CD4-positive, CD25-positive, alpha-beta regulatory T cell (primary cell): ENCODE measurements around the gene GRXCR2. TPM values are rescaled to one million over a fixed set of nuclear protein-coding genes. Genes with fewer than 3 reads are reported as not detected.
"Not testable (repeated sequence)": the region's sequence is repeated elsewhere in the genome, so short reads cannot be mapped to it uniquely, and the experiment has no call there.

Experiments
- ATAC-seq, 2 donors: fragments of 150-1000 bp; cut with Tn5 transposase; one replicate each; pipeline ENCODE4 v1.10.0; 2021; ENCODE audit warnings: low read depth in 2 of 2, moderate number of reproducible peaks in 2 of 2, moderate library complexity in 1 of 2
- DNase-seq, 3 donors: peaks; one replicate each; pipeline versions ENCODE4 v3.0.0 to v3.0.0-alpha.2; 2012 to 2022; ENCODE audit warnings: mixed read lengths in 1 of 3
- H3K27ac ChIP-seq: one replicate; pipeline ENCODE4 v1.7.0; 2013; ENCODE audit warnings: mild to moderate bottlenecking, low read length; ENCODE audit not compliant: insufficient read depth, poor library complexity, severe bottlenecking
- H3K27me3 ChIP-seq: one replicate; pipeline ENCODE4 v1.7.0; 2013; ENCODE audit warnings: low read length; ENCODE audit not compliant: control insufficient read depth, insufficient read depth
- H3K36me3 ChIP-seq: one replicate; pipeline ENCODE4 v1.7.0; 2013; ENCODE audit warnings: mild to moderate bottlenecking, low read length, moderate library complexity; ENCODE audit not compliant: control insufficient read depth, insufficient read depth
- H3K4me1 ChIP-seq: 2 replicates; pipeline ENCODE4 v1.7.0; 2013; ENCODE audit warnings: mild to moderate bottlenecking, low read length; ENCODE audit not compliant: insufficient read depth, control insufficient read depth, poor library complexity, severe bottlenecking
- H3K4me3 ChIP-seq: one replicate; pipeline ENCODE4 v1.7.0; 2013; ENCODE audit warnings: low read depth, mild to moderate bottlenecking, low read length, moderate library complexity
- H3K9me3 ChIP-seq, 2 experiments: 1 replicate in 1 of 2; 2 replicates in 1 of 2; pipeline ENCODE4 v1.7.0; 2013; ENCODE audit warnings: low read length in 2 of 2, mild to moderate bottlenecking in 1 of 2, moderate library complexity in 1 of 2; ENCODE audit not compliant: control insufficient read depth in 2 of 2
- H3K27ac Mint-ChIP-seq, 3 donors: one replicate each; pipeline ENCODE4 v1.8.0; 2020 to 2022; ENCODE audit warnings: mild to moderate bottlenecking in 3 of 3, mixed read lengths in 3 of 3, moderate library complexity in 2 of 3
- H3K27me3 Mint-ChIP-seq: one replicate; pipeline ENCODE4 v1.8.0; 2022; ENCODE audit warnings: mild to moderate bottlenecking, mixed read lengths
- H3K36me3 Mint-ChIP-seq: one replicate; pipeline ENCODE4 v1.8.0; 2020; ENCODE audit warnings: mixed read lengths
- H3K4me1 Mint-ChIP-seq, 4 donors: one replicate each; pipeline ENCODE4 v1.8.0; 2020 to 2022; ENCODE audit warnings: mixed read lengths in 4 of 4, mild to moderate bottlenecking in 1 of 4
- H3K4me3 Mint-ChIP-seq, 4 donors: one replicate each; pipeline ENCODE4 v1.8.0; 2020 to 2022; ENCODE audit warnings: mild to moderate bottlenecking in 4 of 4, mixed read lengths in 4 of 4, moderate library complexity in 3 of 4
- H3K9me3 Mint-ChIP-seq, 7 donors: one replicate each; pipeline ENCODE4 v1.8.0; 2020 to 2022; ENCODE audit warnings: mixed read lengths in 7 of 7, mild to moderate bottlenecking in 3 of 7, moderate library complexity in 2 of 7
- polyA plus RNA-seq, 4 donors: library from polyadenylated mRNA; unstranded; fragments of 300-500 nt; fragmentation: Illumina TruSeq; gene quantifications; one replicate each; pipeline ENCODE4 v1.2.3, GENCODE V29; 2021
- total RNA-seq: library from RNA; stranded (reverse); gene quantifications from one replicate; pipeline ENCODE4 v1.2.3, GENCODE V29; 2022

Gene GRXCR2
- total and polyA plus RNA-seq, 5 donors from 2014 or later = 0.18 TPM; not detected in 4

GRCh38 chr5:145887217-145887616 is 14.4 kb upstream of the GRXCR2 start:
- Histone ChIP-seq H3K27ac (no peak overlapping the region), H3K36me3 (no peaks in the 10 kb centered on the region), H3K4me1 (no peaks in the 10 kb centered on the region), H3K9me3 (peaks cover 3 to 6% of the 10 kb centered on the region in 2 experiments), H3K27me3 (peaks cover 13% of the 10 kb centered on the region), H3K4me3 (no peak overlapping the region)
- no peaks in the 10 kb centered on the region for H3K36me3 Mint-ChIP-seq
- H3K9me3 Mint-ChIP-seq = peaks cover 0 to 15% (median 0%) of the 10 kb centered on the region in 7 donors
- no peak overlapping the region for H3K4me3 Mint-ChIP-seq
- peaks cover 27% of the 10 kb centered on the region for H3K27me3 Mint-ChIP-seq
- ATAC-seq (no peak), DNase-seq (no peak)
- H3K27ac Mint-ChIP-seq = no peak overlapping the region
- no peaks in the 10 kb centered on the region for H3K4me1 Mint-ChIP-seq

GRCh38 chr5:145874765-145875164 is 2.0 kb upstream of the GRXCR2 start:
- Mint-ChIP-seq H3K27ac (no peak overlapping the region), H3K9me3 (peaks cover 0 to 8% (median 1%) of the 10 kb centered on the region in 7 donors), H3K36me3 (no peaks in the 10 kb centered on the region), H3K4me1 (no peaks in the 10 kb centered on the region), H3K27me3 (peaks cover 24% of the 10 kb centered on the region), H3K4me3 (no peak overlapping the region)
- no peak overlapping the region for H3K27ac ChIP-seq
- H3K9me3 ChIP-seq = no peaks in the 10 kb centered on the region
- no peak for ATAC-seq
- H3K4me1 ChIP-seq = no peaks in the 10 kb centered on the region
- H3K4me3 ChIP-seq = no peak overlapping the region
- peaks cover 4% of the 10 kb centered on the region for H3K27me3 ChIP-seq
- no peaks in the 10 kb centered on the region for H3K36me3 ChIP-seq
- DNase-seq = no peak

- H3K36me3 Mint-ChIP-seq = no peaks in the 10 kb centered on the region
- no peaks in the 10 kb centered on the region for H3K4me1 ChIP-seq
Measured at GRCh38 chr5:145872486-145872885, 328 bp downstream of the GRXCR2 start.

DNA sequence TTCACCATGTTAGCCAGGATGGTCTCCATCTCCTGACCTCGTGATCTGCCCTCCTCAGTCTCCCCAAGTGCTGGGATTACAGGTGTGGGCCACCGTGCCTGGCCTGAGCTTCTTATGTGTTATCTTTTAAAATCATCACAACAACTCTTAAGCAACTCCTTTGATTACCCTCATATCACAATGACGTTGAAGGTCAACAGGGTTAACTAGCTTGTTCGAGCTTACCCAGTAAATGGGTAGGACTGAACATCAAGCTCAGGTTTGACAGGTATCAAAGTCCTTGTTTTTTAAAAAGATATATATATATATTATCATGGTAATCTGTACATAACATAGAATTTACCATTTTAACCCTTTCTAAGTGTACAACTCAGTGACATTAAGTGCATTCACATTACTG is 3.1 kb downstream of the GRXCR2 start:
- no peaks in the 10 kb centered on the region for H3K36me3 ChIP-seq
- peaks cover 7% of the 10 kb centered on the region for H3K27me3 ChIP-seq
- H3K4me3 Mint-ChIP-seq = no peak overlapping the region
- peaks cover 0 to 8% (median 0%) of the 10 kb centered on the region in 7 donors for H3K9me3 Mint-ChIP-seq
- no peaks in the 10 kb centered on the region for H3K9me3 ChIP-seq
- H3K36me3 Mint-ChIP-seq = no peaks in the 10 kb centered on the region
- H3K27ac Mint-ChIP-seq = no peak overlapping the region
- DNase-seq (no peak), ATAC-seq (no peak)
- no peak overlapping the region for H3K4me3 ChIP-seq
- H3K27ac ChIP-seq = no peak overlapping the region
- no peaks in the 10 kb centered on the region for H3K4me1 Mint-ChIP-seq
- H3K4me1 ChIP-seq = no peaks in the 10 kb centered on the region
- peaks cover 19% of the 10 kb centered on the region for H3K27me3 Mint-ChIP-seq

More at GRCh38 chr5:145872486-145872885, 328 bp downstream of the GRXCR2 start:
- no peak overlapping the region for H3K27ac ChIP-seq
- no peaks in the 10 kb centered on the region for H3K4me1 Mint-ChIP-seq
- no peak overlapping the region for H3K4me3 Mint-ChIP-seq
- H3K27me3 Mint-ChIP-seq = peaks cover 17% of the 10 kb centered on the region
- H3K9me3 Mint-ChIP-seq = peaks cover 0 to 7% (median 0%) of the 10 kb centered on the region in 7 donors
- H3K27ac Mint-ChIP-seq = no peak overlapping the region
- peaks cover 8% of the 10 kb centered on the region for H3K27me3 ChIP-seq
- no peaks in the 10 kb centered on the region for H3K9me3 ChIP-seq
- no peak for ATAC-seq
- no peaks in the 10 kb centered on the region for H3K36me3 ChIP-seq
- no peak overlapping the region for H3K4me3 ChIP-seq
- no peak for DNase-seq

DNA sequence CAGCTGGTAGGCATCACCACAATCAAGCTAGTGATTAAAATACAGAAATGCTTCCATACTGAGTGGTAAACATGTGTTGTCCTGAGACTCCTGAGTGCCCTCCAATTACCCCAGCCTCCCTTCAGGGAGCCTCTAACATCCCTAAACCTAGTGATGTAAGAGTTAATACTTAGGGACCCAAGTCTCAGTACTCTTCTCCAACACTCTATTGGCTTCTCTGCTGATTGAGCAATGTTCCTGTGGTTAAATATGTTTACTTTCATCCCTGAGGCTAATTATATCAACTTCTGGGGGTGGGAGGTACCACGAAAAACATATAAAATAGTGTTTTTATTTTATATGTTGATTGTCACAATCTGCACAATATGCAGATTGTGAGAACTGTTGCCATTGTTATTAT is 5.0 kb downstream of the GRXCR2 start:
- no peaks in the 10 kb centered on the region for H3K36me3 ChIP-seq
- no peak overlapping the region for H3K27ac Mint-ChIP-seq
- peaks cover 7% of the 10 kb centered on the region for H3K27me3 ChIP-seq
- H3K9me3 ChIP-seq = no peaks in the 10 kb centered on the region
- H3K27ac ChIP-seq = no peak overlapping the region
- H3K27me3 Mint-ChIP-seq = peaks cover 20% of the 10 kb centered on the region
- no peak for ATAC-seq
- no peaks in the 10 kb centered on the region for H3K4me1 Mint-ChIP-seq
- no peak overlapping the region for H3K4me3 Mint-ChIP-seq
- H3K9me3 Mint-ChIP-seq = peaks cover 0 to 4% (median 0%) of the 10 kb centered on the region in 7 donors
- H3K36me3 Mint-ChIP-seq = no peaks in the 10 kb centered on the region
- no peak overlapping the region for H3K4me3 ChIP-seq
- H3K4me1 ChIP-seq = no peaks in the 10 kb centered on the region
- DNase-seq = no peak

DNA sequence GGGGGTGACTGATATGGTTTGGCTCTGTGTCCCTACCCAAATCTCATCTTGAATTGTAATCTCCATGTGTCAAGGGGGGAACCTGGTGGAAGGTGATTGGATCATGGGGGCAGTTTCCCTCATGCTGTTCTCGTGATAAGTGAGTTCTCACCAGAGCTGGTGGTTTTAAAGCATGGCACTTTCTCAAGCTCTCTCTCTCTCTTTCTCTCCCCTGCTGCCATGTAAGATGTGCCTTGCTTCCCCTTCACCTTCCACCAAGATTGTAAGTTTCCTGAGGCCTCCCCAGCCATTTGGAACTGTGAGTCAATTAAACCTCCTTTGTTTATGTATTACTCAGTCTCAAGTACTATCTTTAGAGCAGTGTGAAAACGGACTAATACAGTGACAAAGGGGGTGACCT is 8.4 kb downstream of the GRXCR2 start:
- H3K9me3 ChIP-seq, H3K27ac Mint-ChIP-seq, H3K4me3 ChIP-seq, DNase-seq, H3K27ac ChIP-seq, H3K36me3 Mint-ChIP-seq, H3K4me1 ChIP-seq, H3K4me3 Mint-ChIP-seq, H3K4me1 Mint-ChIP-seq, H3K27me3 Mint-ChIP-seq, H3K27me3 ChIP-seq, H3K9me3 Mint-ChIP-seq, ATAC-seq, H3K36me3 ChIP-seq: not testable (repeated sequence)

DNA sequence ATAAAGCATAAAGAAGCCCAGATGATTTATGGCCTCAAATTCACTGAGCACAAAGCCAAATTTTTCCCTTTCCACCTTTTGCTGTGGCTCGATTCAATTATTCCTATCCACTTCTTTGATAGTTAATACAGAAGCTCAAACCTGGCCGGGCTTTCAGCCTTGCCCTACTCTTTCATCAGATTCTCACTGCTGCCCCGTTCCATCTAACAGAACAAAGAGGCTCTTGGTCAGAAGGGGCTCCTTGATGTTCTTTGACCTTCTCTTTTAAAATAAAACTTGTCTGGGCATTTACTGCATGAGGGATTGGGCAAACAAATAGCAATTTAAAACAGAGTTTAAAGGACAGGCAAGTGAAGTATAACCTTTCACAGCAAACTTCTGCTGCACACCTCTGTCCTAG is 9.8 kb downstream of the GRXCR2 start:
- Mint-ChIP-seq H3K4me3 (no peak overlapping the region), H3K9me3 (peaks cover 0 to 3% (median 0%) of the 10 kb centered on the region in 7 donors), H3K36me3 (no peaks in the 10 kb centered on the region), H3K4me1 (no peaks in the 10 kb centered on the region), H3K27me3 (peaks cover 10% of the 10 kb centered on the region), H3K27ac (no peak overlapping the region)
- no peaks in the 10 kb centered on the region for H3K4me1 ChIP-seq
- peaks cover 7% of the 10 kb centered on the region for H3K27me3 ChIP-seq
- H3K27ac ChIP-seq = no peak overlapping the region
- no peaks in the 10 kb centered on the region for H3K36me3 ChIP-seq
- no peaks in the 10 kb centered on the region for H3K9me3 ChIP-seq
- no peak for DNase-seq
- H3K4me3 ChIP-seq = no peak overlapping the region
- ATAC-seq = no peak

GRCh38 chr5:145859897-145860296 is 12.9 kb downstream of the GRXCR2 start:
- peaks cover 0 to 4% (median 0%) of the 10 kb centered on the region in 4 donors for H3K4me1 Mint-ChIP-seq
- no peak for ATAC-seq

More at GRCh38 chr5:145859897-145860296, 12.9 kb downstream of the GRXCR2 start:
- peaks cover 0 to 3% (median 0%) of the 10 kb centered on the region in 7 donors for H3K9me3 Mint-ChIP-seq
- Histone ChIP-seq H3K4me3 (no peak overlapping the region), H3K27me3 (peaks cover 1% of the 10 kb centered on the region), H3K36me3 (no peaks in the 10 kb centered on the region), H3K4me1 (peaks cover 6% of the 10 kb centered on the region), H3K9me3 (no peaks in the 10 kb centered on the region), H3K27ac (no peak overlapping the region)
- no peak for DNase-seq
- H3K4me3 Mint-ChIP-seq = no peak overlapping the region
- H3K27me3 Mint-ChIP-seq = peaks cover 6% of the 10 kb centered on the region
- H3K27ac Mint-ChIP-seq = peak overlapping the region in 1 of 3 donors; percentile 3
- H3K36me3 Mint-ChIP-seq = no peaks in the 10 kb centered on the region
